HEK293 (cell line): ENCODE measurements around the gene ADD1.
A peak's percentile ranks its signal among the peaks of the same experiment; 100 is the strongest.

ENCODE experiments used
- CTCF ChIA-PET: fragments of 350-600 bp; formaldehyde crosslinking; extraction: SDS; loops from one replicate; lab custom pipeline; 2021; ENCODE audit warnings: antibody characterized with exemption; lab: Yijun Ruan, JAX
- POLR2A ChIA-PET: fragments of 300-600 bp; formaldehyde crosslinking; extraction: SDS; loops from one replicate; lab custom pipeline; 2020; ENCODE audit warnings: antibody characterized with exemption, inconsistent platforms; lab: Yijun Ruan, JAX
- H3K27ac ChIP-seq: fragments of 200-500 bp; sonication (Bioruptor generic); 2 replicates; pipeline ENCODE4 v1.5.1; 2014; ENCODE audit warnings: low read depth, low read length, control low read depth, inconsistent platforms; ENCODE audit errors: extremely low read depth
- H3K36me3 ChIP-seq, 2 experiments: fragments of 200-500 bp in 1 of 2; sonication (Bioruptor generic) in 1 of 2; 1 replicate in 1 of 2; 2 replicates in 1 of 2; pipeline ENCODE4 v1.5.1; 2014 to 2017; ENCODE audit warnings: inconsistent platforms in 2 of 2, low read length in 2 of 2; ENCODE audit not compliant: control insufficient read depth in 2 of 2, insufficient read depth in 1 of 2
- H3K4me1 ChIP-seq: fragments of 200-500 bp; sonication (Bioruptor generic); 2 replicates; pipeline ENCODE4 v1.5.1; 2014; ENCODE audit warnings: mild to moderate bottlenecking, low read length, inconsistent platforms; ENCODE audit not compliant: control insufficient read depth, insufficient read depth
- H3K4me3 ChIP-seq: 2 replicates; pipeline ENCODE4 v1.5.1; 2011; ENCODE audit warnings: low read depth, mild to moderate bottlenecking, control low read depth, low read length, moderate library complexity
- H3K9me3 ChIP-seq: fragments of 200-500 bp; sonication (Bioruptor generic); 2 replicates; pipeline ENCODE4 v1.5.1; 2014; ENCODE audit warnings: low read depth, low read length, inconsistent platforms; ENCODE audit not compliant: control insufficient read depth, insufficient read depth
- GFI1B ChIP-seq: fragments of 450-650 bp; formaldehyde crosslinking; IDR thresholded peaks from 2 replicates; pipeline ENCODE4 v1.5.1; 2016; ENCODE audit warnings: missing biosample characterization, missing genetic modification characterization
- KLF9 ChIP-seq: fragments of 450-650 bp; formaldehyde crosslinking; IDR thresholded peaks from 2 replicates; pipeline ENCODE4 v1.5.1; 2016; ENCODE audit warnings: missing biosample characterization, missing genetic modification characterization, low read depth
- MEIS1 ChIP-seq: sonication (generic); formaldehyde crosslinking; IDR thresholded peaks from 2 replicates; pipeline ENCODE4 v1.8.1; 2022; ENCODE audit warnings: missing genetic modification reagents, mild to moderate bottlenecking, borderline replicate concordance
- OSR2 ChIP-seq: fragments of 450-650 bp; formaldehyde crosslinking; IDR thresholded peaks from 2 replicates; pipeline ENCODE4 v1.5.1; 2016; ENCODE audit warnings: missing biosample characterization, missing genetic modification characterization
- ZBTB17 ChIP-seq: fragments of 450-650 bp; formaldehyde crosslinking; IDR thresholded peaks from 2 replicates; pipeline ENCODE4 v1.5.1; 2016; ENCODE audit warnings: missing biosample characterization, missing genetic modification characterization
- ZBTB8A ChIP-seq: fragments of 450-650 bp; formaldehyde crosslinking; IDR thresholded peaks from 2 replicates; pipeline ENCODE4 v1.5.1; 2016; ENCODE audit warnings: missing biosample characterization, missing genetic modification characterization
- ZFP3 ChIP-seq: fragments of 450-650 bp; formaldehyde crosslinking; IDR thresholded peaks from 2 replicates; pipeline ENCODE4 v1.5.1; 2016; ENCODE audit warnings: low read depth, missing biosample characterization, missing genetic modification characterization
- ZNF155 ChIP-seq: fragments of 450-650 bp; formaldehyde crosslinking; IDR thresholded peaks from 2 replicates; pipeline ENCODE4 v1.5.1; 2016; ENCODE audit warnings: missing biosample characterization, missing genetic modification characterization
- ZNF175 ChIP-seq: fragments of 450-650 bp; formaldehyde crosslinking; IDR thresholded peaks from 2 replicates; pipeline ENCODE4 v1.5.1; 2016; ENCODE audit warnings: missing biosample characterization, missing genetic modification characterization
- ZNF202 ChIP-seq: fragments of 450-650 bp; formaldehyde crosslinking; IDR thresholded peaks from 2 replicates; pipeline ENCODE4 v1.5.1; 2016; ENCODE audit warnings: missing biosample characterization, missing genetic modification characterization, borderline replicate concordance
- ZNF350 ChIP-seq: fragments of 450-650 bp; formaldehyde crosslinking; IDR thresholded peaks from 2 replicates; pipeline ENCODE4 v1.5.0; 2017; ENCODE audit warnings: missing biosample characterization, mild to moderate bottlenecking, missing genetic modification characterization
- ZNF473 ChIP-seq: fragments of 450-650 bp; formaldehyde crosslinking; IDR thresholded peaks from 2 replicates; pipeline ENCODE4 v1.5.1; 2017; ENCODE audit warnings: missing biosample characterization, missing genetic modification characterization
- ZNF677 ChIP-seq: fragments of 450-650 bp; IDR thresholded peaks from 2 replicates; pipeline ENCODE4 v1.5.0; 2018; ENCODE audit warnings: missing biosample characterization, mild to moderate bottlenecking, missing genetic modification characterization, moderate library complexity
- TF ChIP-seq, protein P1 (sequence below): fragments of 450-650 bp; formaldehyde crosslinking; IDR thresholded peaks from 2 replicates; pipeline ENCODE4 v1.5.1; 2016; ENCODE audit warnings: missing biosample characterization, missing genetic modification characterization
- TF ChIP-seq, protein P2 (sequence below): fragments of 450-650 bp; formaldehyde crosslinking; IDR thresholded peaks from 2 replicates; pipeline ENCODE4 v1.5.1; 2016; ENCODE audit warnings: missing biosample characterization, missing genetic modification characterization
- TF ChIP-seq, protein P3 (sequence below): fragments of 450-650 bp; formaldehyde crosslinking; IDR thresholded peaks from 2 replicates; pipeline ENCODE4 v1.5.1; 2016; ENCODE audit warnings: missing biosample characterization, missing genetic modification characterization
- TF ChIP-seq, protein P4 (sequence below): fragments of 450-650 bp; formaldehyde crosslinking; IDR thresholded peaks from 2 replicates; pipeline ENCODE4 v1.5.1; 2016; ENCODE audit warnings: missing biosample characterization, missing genetic modification characterization, borderline replicate concordance
- TF ChIP-seq, protein P5 (sequence below): fragments of 450-650 bp; formaldehyde crosslinking; IDR thresholded peaks from 2 replicates; pipeline ENCODE4 v1.5.1; 2016; ENCODE audit warnings: missing biosample characterization, missing genetic modification characterization
- TF ChIP-seq, protein P6 (sequence below): fragments of 450-650 bp; formaldehyde crosslinking; conservative IDR thresholded peaks from 2 replicates; pipeline ENCODE4 v1.5.1; 2016; ENCODE audit warnings: low read depth, missing biosample characterization, missing genetic modification characterization
- TF ChIP-seq, protein P7 (sequence below): fragments of 450-650 bp; formaldehyde crosslinking; IDR thresholded peaks from 2 replicates; pipeline ENCODE4 v1.5.1; 2017; ENCODE audit warnings: missing biosample characterization, missing genetic modification characterization

ADD1 gene

DNA sequence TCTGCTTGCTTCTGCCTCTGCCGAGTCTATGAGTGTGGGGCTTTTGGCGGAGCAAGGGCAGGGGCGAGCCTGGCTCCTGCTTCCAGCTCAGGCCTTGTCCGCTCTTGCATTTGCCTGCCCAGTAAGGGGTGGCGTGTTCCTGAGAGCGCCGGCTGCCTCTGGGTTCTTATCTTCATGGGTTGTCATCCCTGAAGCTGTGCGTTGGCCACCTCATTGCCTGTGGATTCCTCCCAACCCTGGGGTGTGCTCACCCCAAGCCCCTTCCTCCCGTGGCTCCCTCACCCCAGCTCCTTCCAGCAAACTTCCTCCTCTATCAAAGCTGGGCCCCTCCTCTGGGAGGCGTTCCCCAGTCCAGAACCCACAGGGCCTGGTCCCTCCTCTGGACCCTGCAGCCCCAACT is 33.3 kb upstream of the ADD1 start:
- no peaks in the 10 kb centered on the region for H3K4me1 ChIP-seq
- H3K36me3 ChIP-seq: no peaks in the 10 kb centered on the region
- no peak for TF ChIP-seq ZNF175 (tag by site-specific recombination)
- no peak for TF ChIP-seq ZBTB8A (tag by site-specific recombination)
- TF ChIP-seq, protein P1, sequence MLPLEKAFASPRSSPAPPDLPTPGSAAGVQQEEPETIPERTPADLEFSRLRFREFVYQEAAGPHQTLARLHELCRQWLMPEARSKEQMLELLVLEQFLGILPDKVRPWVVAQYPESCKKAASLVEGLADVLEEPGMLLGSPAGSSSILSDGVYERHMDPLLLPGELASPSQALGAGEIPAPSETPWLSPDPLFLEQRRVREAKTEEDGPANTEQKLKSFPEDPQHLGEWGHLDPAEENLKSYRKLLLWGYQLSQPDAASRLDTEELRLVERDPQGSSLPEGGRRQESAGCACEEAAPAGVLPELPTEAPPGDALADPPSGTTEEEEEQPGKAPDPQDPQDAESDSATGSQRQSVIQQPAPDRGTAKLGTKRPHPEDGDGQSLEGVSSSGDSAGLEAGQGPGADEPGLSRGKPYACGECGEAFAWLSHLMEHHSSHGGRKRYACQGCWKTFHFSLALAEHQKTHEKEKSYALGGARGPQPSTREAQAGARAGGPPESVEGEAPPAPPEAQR (tag by site-specific recombination): no peak
- TF ChIP-seq ZNF677 (tag by site-specific recombination): no peak
- TF ChIP-seq GFI1B: no peak
- TF ChIP-seq ZNF202: no peak
- TF ChIP-seq ZFP3 (tag by site-specific recombination): no peak
- TF ChIP-seq, protein P2, sequence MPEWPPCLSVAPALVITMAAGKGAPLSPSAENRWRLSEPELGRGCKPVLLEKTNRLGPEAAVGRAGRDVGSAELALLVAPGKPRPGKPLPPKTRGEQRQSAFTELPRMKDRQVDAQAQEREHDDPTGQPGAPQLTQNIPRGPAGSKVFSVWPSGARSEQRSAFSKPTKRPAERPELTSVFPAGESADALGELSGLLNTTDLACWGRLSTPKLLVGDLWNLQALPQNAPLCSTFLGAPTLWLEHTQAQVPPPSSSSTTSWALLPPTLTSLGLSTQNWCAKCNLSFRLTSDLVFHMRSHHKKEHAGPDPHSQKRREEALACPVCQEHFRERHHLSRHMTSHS (tag by site-specific recombination): no peak
- TF ChIP-seq ZBTB17 (tag by site-specific recombination): no peak
- no peak for TF ChIP-seq ZNF155 (tag by site-specific recombination)
- TF ChIP-seq ZNF473 (tag by site-specific recombination): no peak
- TF ChIP-seq ZNF350 (tag by site-specific recombination): no peak
- no peak for TF ChIP-seq MEIS1 (CRISPR knock-in tag)
- TF ChIP-seq, protein P3, sequence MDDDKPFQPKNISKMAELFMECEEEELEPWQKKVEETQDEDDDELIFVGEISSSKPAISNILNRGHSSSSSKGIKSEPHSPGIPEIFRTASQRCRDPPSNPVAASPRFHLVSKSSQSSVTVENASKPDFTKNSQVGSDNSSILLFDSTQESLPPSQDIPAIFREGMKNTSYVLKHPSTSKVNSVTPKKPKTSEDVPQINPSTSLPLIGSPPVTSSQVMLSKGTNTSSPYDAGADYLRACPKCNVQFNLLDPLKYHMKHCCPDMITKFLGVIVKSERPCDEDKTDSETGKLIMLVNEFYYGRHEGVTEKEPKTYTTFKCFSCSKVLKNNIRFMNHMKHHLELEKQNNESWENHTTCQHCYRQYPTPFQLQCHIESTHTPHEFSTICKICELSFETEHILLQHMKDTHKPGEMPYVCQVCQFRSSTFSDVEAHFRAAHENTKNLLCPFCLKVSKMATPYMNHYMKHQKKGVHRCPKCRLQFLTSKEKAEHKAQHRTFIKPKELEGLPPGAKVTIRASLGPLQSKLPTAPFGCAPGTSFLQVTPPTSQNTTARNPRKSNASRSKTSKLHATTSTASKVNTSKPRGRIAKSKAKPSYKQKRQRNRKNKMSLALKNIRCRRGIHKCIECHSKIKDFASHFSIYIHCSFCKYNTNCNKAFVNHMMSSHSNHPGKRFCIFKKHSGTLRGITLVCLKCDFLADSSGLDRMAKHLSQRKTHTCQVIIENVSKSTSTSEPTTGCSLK (tag by site-specific recombination): no peak
- ChIA-PET CTCF (no interaction called here), POLR2A (no interaction called here)
- H3K4me3 ChIP-seq: no peak overlapping the region
- H3K27ac ChIP-seq: no peak overlapping the region
- no peaks in the 10 kb centered on the region for H3K9me3 ChIP-seq

DNA sequence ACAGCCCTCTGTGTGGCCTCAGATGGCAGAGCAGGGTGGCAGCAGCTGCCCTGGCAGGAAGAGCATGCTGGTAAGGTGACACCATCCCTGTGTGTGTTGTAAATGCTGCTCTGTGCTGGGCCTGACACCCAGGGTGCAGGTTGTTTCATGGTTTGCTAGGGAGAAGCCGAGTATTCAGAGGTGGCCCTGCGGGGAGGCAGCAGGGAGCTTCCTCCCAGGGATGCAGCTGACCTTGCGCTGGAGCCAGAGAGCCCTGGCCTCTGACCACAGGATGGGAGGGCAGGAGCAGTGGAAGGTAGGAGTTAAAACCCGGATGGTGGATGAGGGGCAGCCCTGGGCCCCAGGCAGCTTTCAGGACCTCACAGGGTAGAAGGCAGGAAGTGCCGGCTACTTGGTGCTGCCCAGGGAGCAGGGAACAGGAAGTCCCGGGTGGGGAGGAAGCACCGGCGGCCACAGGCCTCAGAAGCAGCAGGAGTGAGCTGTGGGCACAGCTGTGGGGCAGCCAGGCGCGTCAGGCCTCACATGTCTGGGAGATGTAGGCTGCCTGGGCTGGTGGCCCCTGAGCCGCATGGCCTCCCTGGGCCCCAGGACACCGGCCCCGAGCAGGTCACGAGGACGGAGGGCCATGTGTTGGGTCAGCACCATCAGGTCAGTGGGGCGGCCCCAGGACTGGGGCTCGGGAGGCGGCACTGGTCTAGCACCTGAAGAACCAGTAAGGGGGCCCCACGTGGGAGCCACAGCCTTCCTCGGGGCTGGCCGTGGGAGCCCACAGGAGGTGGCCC is 31.6 kb upstream of the ADD1 start:
- no peaks in the 10 kb centered on the region for H3K4me1 ChIP-seq
- H3K4me3 ChIP-seq: peak overlapping the region; percentile 47
- H3K36me3 ChIP-seq: no peaks in the 10 kb centered on the region
- ChIA-PET CTCF (no interaction called here), POLR2A (interaction anchor here (0.5 to 1.3 kb wide), 5 partner anchors 9 to 174 kb away, joined by 3 to 6 read pairs (median 4); partner anchors contain the start of genes GRK4 and NOP14)
- peak overlapping the region; percentile 88 for H3K27ac ChIP-seq
- H3K9me3 ChIP-seq: no peaks in the 10 kb centered on the region
- TF ChIP-seq, protein P4, sequence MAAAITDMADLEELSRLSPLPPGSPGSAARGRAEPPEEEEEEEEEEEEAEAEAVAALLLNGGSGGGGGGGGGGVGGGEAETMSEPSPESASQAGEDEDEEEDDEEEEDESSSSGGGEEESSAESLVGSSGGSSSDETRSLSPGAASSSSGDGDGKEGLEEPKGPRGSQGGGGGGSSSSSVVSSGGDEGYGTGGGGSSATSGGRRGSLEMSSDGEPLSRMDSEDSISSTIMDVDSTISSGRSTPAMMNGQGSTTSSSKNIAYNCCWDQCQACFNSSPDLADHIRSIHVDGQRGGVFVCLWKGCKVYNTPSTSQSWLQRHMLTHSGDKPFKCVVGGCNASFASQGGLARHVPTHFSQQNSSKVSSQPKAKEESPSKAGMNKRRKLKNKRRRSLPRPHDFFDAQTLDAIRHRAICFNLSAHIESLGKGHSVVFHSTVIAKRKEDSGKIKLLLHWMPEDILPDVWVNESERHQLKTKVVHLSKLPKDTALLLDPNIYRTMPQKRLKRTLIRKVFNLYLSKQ (tag by site-specific recombination): no peak
- TF ChIP-seq, protein P5, sequence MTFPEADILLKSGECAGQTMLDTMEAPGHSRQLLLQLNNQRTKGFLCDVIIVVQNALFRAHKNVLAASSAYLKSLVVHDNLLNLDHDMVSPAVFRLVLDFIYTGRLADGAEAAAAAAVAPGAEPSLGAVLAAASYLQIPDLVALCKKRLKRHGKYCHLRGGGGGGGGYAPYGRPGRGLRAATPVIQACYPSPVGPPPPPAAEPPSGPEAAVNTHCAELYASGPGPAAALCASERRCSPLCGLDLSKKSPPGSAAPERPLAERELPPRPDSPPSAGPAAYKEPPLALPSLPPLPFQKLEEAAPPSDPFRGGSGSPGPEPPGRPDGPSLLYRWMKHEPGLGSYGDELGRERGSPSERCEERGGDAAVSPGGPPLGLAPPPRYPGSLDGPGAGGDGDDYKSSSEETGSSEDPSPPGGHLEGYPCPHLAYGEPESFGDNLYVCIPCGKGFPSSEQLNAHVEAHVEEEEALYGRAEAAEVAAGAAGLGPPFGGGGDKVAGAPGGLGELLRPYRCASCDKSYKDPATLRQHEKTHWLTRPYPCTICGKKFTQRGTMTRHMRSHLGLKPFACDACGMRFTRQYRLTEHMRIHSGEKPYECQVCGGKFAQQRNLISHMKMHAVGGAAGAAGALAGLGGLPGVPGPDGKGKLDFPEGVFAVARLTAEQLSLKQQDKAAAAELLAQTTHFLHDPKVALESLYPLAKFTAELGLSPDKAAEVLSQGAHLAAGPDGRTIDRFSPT (tag by site-specific recombination): no peak; the same call in none of the 2 replicates
- TF ChIP-seq KLF9 (tag by site-specific recombination) (no peak), OSR2 (tag by site-specific recombination) (peak; percentile 82)
- TF ChIP-seq, protein P6, sequence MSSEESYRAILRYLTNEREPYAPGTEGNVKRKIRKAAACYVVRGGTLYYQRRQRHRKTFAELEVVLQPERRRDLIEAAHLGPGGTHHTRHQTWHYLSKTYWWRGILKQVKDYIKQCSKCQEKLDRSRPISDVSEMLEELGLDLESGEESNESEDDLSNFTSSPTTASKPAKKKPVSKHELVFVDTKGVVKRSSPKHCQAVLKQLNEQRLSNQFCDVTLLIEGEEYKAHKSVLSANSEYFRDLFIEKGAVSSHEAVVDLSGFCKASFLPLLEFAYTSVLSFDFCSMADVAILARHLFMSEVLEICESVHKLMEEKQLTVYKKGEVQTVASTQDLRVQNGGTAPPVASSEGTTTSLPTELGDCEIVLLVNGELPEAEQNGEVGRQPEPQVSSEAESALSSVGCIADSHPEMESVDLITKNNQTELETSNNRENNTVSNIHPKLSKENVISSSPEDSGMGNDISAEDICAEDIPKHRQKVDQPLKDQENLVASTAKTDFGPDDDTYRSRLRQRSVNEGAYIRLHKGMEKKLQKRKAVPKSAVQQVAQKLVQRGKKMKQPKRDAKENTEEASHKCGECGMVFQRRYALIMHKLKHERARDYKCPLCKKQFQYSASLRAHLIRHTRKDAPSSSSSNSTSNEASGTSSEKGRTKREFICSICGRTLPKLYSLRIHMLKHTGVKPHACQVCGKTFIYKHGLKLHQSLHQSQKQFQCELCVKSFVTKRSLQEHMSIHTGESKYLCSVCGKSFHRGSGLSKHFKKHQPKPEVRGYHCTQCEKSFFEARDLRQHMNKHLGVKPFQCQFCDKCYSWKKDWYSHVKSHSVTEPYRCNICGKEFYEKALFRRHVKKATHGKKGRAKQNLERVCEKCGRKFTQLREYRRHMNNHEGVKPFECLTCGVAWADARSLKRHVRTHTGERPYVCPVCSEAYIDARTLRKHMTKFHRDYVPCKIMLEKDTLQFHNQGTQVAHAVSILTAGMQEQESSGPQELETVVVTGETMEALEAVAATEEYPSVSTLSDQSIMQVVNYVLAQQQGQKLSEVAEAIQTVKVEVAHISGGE (tag by site-specific recombination): peak; percentile 94
- TF ChIP-seq, protein P7, sequence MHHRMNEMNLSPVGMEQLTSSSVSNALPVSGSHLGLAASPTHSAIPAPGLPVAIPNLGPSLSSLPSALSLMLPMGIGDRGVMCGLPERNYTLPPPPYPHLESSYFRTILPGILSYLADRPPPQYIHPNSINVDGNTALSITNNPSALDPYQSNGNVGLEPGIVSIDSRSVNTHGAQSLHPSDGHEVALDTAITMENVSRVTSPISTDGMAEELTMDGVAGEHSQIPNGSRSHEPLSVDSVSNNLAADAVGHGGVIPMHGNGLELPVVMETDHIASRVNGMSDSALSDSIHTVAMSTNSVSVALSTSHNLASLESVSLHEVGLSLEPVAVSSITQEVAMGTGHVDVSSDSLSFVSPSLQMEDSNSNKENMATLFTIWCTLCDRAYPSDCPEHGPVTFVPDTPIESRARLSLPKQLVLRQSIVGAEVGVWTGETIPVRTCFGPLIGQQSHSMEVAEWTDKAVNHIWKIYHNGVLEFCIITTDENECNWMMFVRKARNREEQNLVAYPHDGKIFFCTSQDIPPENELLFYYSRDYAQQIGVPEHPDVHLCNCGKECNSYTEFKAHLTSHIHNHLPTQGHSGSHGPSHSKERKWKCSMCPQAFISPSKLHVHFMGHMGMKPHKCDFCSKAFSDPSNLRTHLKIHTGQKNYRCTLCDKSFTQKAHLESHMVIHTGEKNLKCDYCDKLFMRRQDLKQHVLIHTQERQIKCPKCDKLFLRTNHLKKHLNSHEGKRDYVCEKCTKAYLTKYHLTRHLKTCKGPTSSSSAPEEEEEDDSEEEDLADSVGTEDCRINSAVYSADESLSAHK (tag by site-specific recombination): no peak
